Measurements from ENCODE around the gene TAGLN2.

Gene TAGLN2

GRCh38 chr1:159957824-159958268 lies 32.5 kb upstream of the TAGLN2 start:
- H3K4me1 Mint-ChIP-seq = peaks cover 7 to 13% of the 10 kb centered on the region in 2 donors
- H3K9me3 Mint-ChIP-seq = no peaks in the 10 kb centered on the region
- DNase-seq = no peak
- peaks cover 34 to 57% of the 10 kb centered on the region in 2 donors for H3K27me3 Mint-ChIP-seq
- H3K27ac Mint-ChIP-seq = no peak overlapping the region
- no peaks in the 10 kb centered on the region for H3K36me3 Mint-ChIP-seq
- H3K4me3 Mint-ChIP-seq = no peak overlapping the region
- ATAC-seq (replicated peaks) = no peak

GRCh38 chr1:159955456-159955855 lies 30.1 kb upstream of the TAGLN2 start:
- ATAC-seq (replicated peaks) (no peak), DNase-seq (no peak)
- Mint-ChIP-seq H3K36me3 (no peaks in the 10 kb centered on the region), H3K4me1 (peaks cover 7 to 13% of the 10 kb centered on the region in 2 donors), H3K9me3 (no peaks in the 10 kb centered on the region), H3K27me3 (peaks cover 46 to 65% of the 10 kb centered on the region in 2 donors), H3K4me3 (no peak overlapping the region), H3K27ac (no peak overlapping the region)

GRCh38 chr1:159953536-159954515 lies 28.5 kb upstream of the TAGLN2 start, which contains the start of gene SLAMF9:
SLAMF9 (minus strand) TSS chr1:159954237; CDS start chr1:159954137, 100 bp downstream.
- peaks cover 40 to 62% of the 10 kb centered on the region in 2 donors for H3K27me3 Mint-ChIP-seq
- H3K27ac Mint-ChIP-seq = no peak within 1 kb of the TSS
- ATAC-seq (replicated peaks) (peak; percentile 16 to 47), DNase-seq (no peak)
- H3K4me1 Mint-ChIP-seq = peaks cover 0 to 3% of the 10 kb centered on the region in 2 donors
- no peaks in the 10 kb centered on the region for H3K36me3 Mint-ChIP-seq
- no peaks in the 10 kb centered on the region for H3K9me3 Mint-ChIP-seq
- no peak within 1 kb of the TSS for H3K4me3 Mint-ChIP-seq

- no peaks in the 10 kb centered on the region for H3K4me1 Mint-ChIP-seq
- ATAC-seq (replicated peaks) (no peak), DNase-seq (no peak)
- no peak overlapping the region for H3K4me3 Mint-ChIP-seq
- H3K27me3 Mint-ChIP-seq = peaks cover 40 to 64% of the 10 kb centered on the region in 2 donors
- no peaks in the 10 kb centered on the region for H3K9me3 Mint-ChIP-seq
- no peak overlapping the region for H3K27ac Mint-ChIP-seq
- H3K36me3 Mint-ChIP-seq = no peaks in the 10 kb centered on the region
Measured at GRCh38 chr1:159952932-159953331, 27.6 kb upstream of the TAGLN2 start.

GRCh38 chr1:159951551-159951950 lies 26.2 kb upstream of the TAGLN2 start:
- Mint-ChIP-seq H3K9me3 (no peaks in the 10 kb centered on the region), H3K4me3 (no peak overlapping the region), H3K27me3 (peaks cover 39 to 64% of the 10 kb centered on the region in 2 donors), H3K36me3 (no peaks in the 10 kb centered on the region), H3K4me1 (no peaks in the 10 kb centered on the region), H3K27ac (no peak overlapping the region)
- no peak for ATAC-seq (replicated peaks)
- no peak for DNase-seq

- ATAC-seq (replicated peaks) (no peak), DNase-seq (no peak)
- H3K36me3 Mint-ChIP-seq = no peaks in the 10 kb centered on the region
- peaks cover 34 to 67% of the 10 kb centered on the region in 2 donors for H3K27me3 Mint-ChIP-seq
- H3K9me3 Mint-ChIP-seq = no peaks in the 10 kb centered on the region
- H3K27ac Mint-ChIP-seq = no peak overlapping the region
- H3K4me1 Mint-ChIP-seq = peaks cover 2% of the 10 kb centered on the region in 2 donors
- no peak overlapping the region for H3K4me3 Mint-ChIP-seq
Measured at GRCh38 chr1:159951016-159951415, 25.7 kb upstream of the TAGLN2 start.

- Mint-ChIP-seq H3K4me1 (peaks cover 9 to 12% of the 10 kb centered on the region in 2 donors), H3K36me3 (no peaks in the 10 kb centered on the region), H3K27ac (peak overlapping the region; percentile 75), H3K4me3 (no peak overlapping the region), H3K27me3 (peaks cover 37 to 70% of the 10 kb centered on the region in 2 donors), H3K9me3 (no peaks in the 10 kb centered on the region)
- ATAC-seq (replicated peaks) (no peak), DNase-seq (no peak)
Measured at GRCh38 chr1:159949981-159950381, 24.7 kb upstream of the TAGLN2 start.

- Mint-ChIP-seq H3K27me3 (peaks cover 42 to 70% of the 10 kb centered on the region in 2 donors), H3K36me3 (no peaks in the 10 kb centered on the region), H3K4me3 (no peak overlapping the region), H3K27ac (no peak overlapping the region), H3K4me1 (peaks cover 13 to 20% of the 10 kb centered on the region in 2 donors), H3K9me3 (no peaks in the 10 kb centered on the region)
- ATAC-seq (replicated peaks) = no peak
- no peak for DNase-seq
Measured at GRCh38 chr1:159949123-159949522, 23.8 kb upstream of the TAGLN2 start.

- H3K27ac Mint-ChIP-seq = no peak overlapping the region
- peaks cover 13 to 25% of the 10 kb centered on the region in 2 donors for H3K4me1 Mint-ChIP-seq
- no peaks in the 10 kb centered on the region for H3K9me3 Mint-ChIP-seq
- H3K36me3 Mint-ChIP-seq = no peaks in the 10 kb centered on the region
- DNase-seq (no peak), ATAC-seq (replicated peaks) (no peak)
- peaks cover 41 to 59% of the 10 kb centered on the region in 2 donors for H3K27me3 Mint-ChIP-seq
- no peak overlapping the region for H3K4me3 Mint-ChIP-seq
Measured at GRCh38 chr1:159947942-159948341, 22.6 kb upstream of the TAGLN2 start.

- peaks cover 31 to 51% of the 10 kb centered on the region in 2 donors for H3K27me3 Mint-ChIP-seq
Measured at GRCh38 chr1:159946242-159947187, 21.2 kb upstream of the TAGLN2 start.

GRCh38 chr1:159945483-159946241 lies 20.4 kb upstream of the TAGLN2 start, which contains the start of gene IGSF9:
IGSF9 (minus strand) TSS chr1:159945613; CDS start chr1:159943454, 2,159 bp downstream.
- Mint-ChIP-seq H3K27ac (no peak within 1 kb of the TSS), H3K27me3 (peaks cover 25 to 43% of the 10 kb centered on the region in 2 donors), H3K4me3 (peak within 1 kb of the TSS; percentile 74 to 81), H3K9me3 (no peaks in the 10 kb centered on the region), H3K36me3 (no peaks in the 10 kb centered on the region), H3K4me1 (peaks cover 16 to 36% of the 10 kb centered on the region in 2 donors)
- ATAC-seq (replicated peaks) = peak; percentile 86 to 87
- peak; percentile 47 for DNase-seq

More at GRCh38 chr1:159946242-159947187, 21.2 kb upstream of the TAGLN2 start:
- Mint-ChIP-seq H3K27ac (no peak overlapping the region), H3K4me3 (peak overlapping the region; percentile 74 to 81), H3K9me3 (no peaks in the 10 kb centered on the region), H3K36me3 (no peaks in the 10 kb centered on the region), H3K4me1 (peaks cover 15 to 36% of the 10 kb centered on the region in 2 donors)
- no peak for DNase-seq
- ATAC-seq (replicated peaks) = no peak

- H3K4me1 Mint-ChIP-seq = peaks cover 20 to 43% of the 10 kb centered on the region in 2 donors
- DNase-seq (no peak), ATAC-seq (replicated peaks) (no peak)
- H3K9me3 Mint-ChIP-seq = no peaks in the 10 kb centered on the region
- H3K4me3 Mint-ChIP-seq = peak overlapping the region; percentile 74 to 81
- H3K27me3 Mint-ChIP-seq = peaks cover 23 to 40% of the 10 kb centered on the region in 2 donors
- H3K27ac Mint-ChIP-seq = no peak overlapping the region
- no peaks in the 10 kb centered on the region for H3K36me3 Mint-ChIP-seq
Measured at GRCh38 chr1:159944623-159945455, 19.5 kb upstream of the TAGLN2 start.

Measured in stimulated activated naive B cell treated with anti-CD40 and anti-IgM and Interleukin-4, amounts not matched to agents 10 μg/mL and 1 μg/mL and 100 μg/mL, for 72 hours (primary cell).